Caco-2 (cell line): ENCODE results near the gene UPK1A. TPM values are rescaled to one million over a fixed set of nuclear protein-coding genes. Genes with fewer than 3 reads are reported as not detected.

ENCODE experiments used
- BruUV-seq: library from RNA; stranded (reverse); fragments of 400-500 nt; replicated peaks from 2 replicates; lab custom pipeline; 2021; lab: Mats Ljungman, UMichigan
- CTCF ChIA-PET: fragments of 300-600 bp; sonication (Branson Sonifier 250); formaldehyde crosslinking; loops from one replicate; lab custom pipeline; 2022; ENCODE audit warnings: antibody characterized with exemption; lab: Charles Lee
- POLR2A ChIA-PET: fragments of 300-600 bp; sonication (Branson Sonifier 250); formaldehyde crosslinking; loops from one replicate; lab custom pipeline; 2022; ENCODE audit warnings: antibody characterized with exemption; lab: Charles Lee
- DNase-seq, 2 experiments: peaks; one replicate each; pipeline versions ENCODE4 v3.0.0 to v3.0.0-alpha.2; 2020 to 2022
- H3K27me3 ChIP-seq: replicated peaks from 2 replicates; pipeline ENCODE4 v1.6.0; 2011; ENCODE audit warnings: low read length; ENCODE audit not compliant: control insufficient read depth, insufficient read depth
- H3K36me3 ChIP-seq: 2 replicates; pipeline ENCODE4 v1.5.1; 2011; ENCODE audit warnings: low read length; ENCODE audit not compliant: control insufficient read depth, insufficient read depth
- H3K4me1 ChIP-seq: fragments of 250-450 bp; sonication (Bioruptor Pico); 2 replicates; pipeline ENCODE4 v1.5.1; 2020; ENCODE audit warnings: mild to moderate bottlenecking
- H3K4me3 ChIP-seq: 2 replicates; pipeline ENCODE4 v1.5.1; 2011; ENCODE audit warnings: low read depth, mild to moderate bottlenecking, control low read depth, low read length
- H3K9me3 ChIP-seq: fragments of 250-450 bp; sonication (Bioruptor Pico); 2 replicates; pipeline ENCODE4 v1.5.1; 2020; ENCODE audit warnings: mild to moderate bottlenecking, moderate library complexity
- H3K27ac Mint-ChIP-seq: one replicate; pipeline ENCODE4 v1.8.0; 2022; ENCODE audit warnings: mixed read lengths; ENCODE audit not compliant: unreplicated experiment
- H3K27me3 Mint-ChIP-seq: one replicate; pipeline ENCODE4 v1.8.0; 2022; ENCODE audit warnings: mixed read lengths; ENCODE audit not compliant: insufficient read depth, unreplicated experiment
- H3K36me3 Mint-ChIP-seq: one replicate; pipeline ENCODE4 v1.8.0; 2022; ENCODE audit warnings: mild to moderate bottlenecking, mixed read lengths; ENCODE audit not compliant: insufficient read depth, unreplicated experiment
- H3K4me1 Mint-ChIP-seq: one replicate; pipeline ENCODE4 v1.8.0; 2022; ENCODE audit warnings: low read depth, mixed read lengths; ENCODE audit not compliant: unreplicated experiment
- H3K4me3 Mint-ChIP-seq: one replicate; pipeline ENCODE4 v1.8.0; 2022; ENCODE audit warnings: mild to moderate bottlenecking, moderate library complexity, mixed read lengths; ENCODE audit not compliant: unreplicated experiment
- H3K9me3 Mint-ChIP-seq: one replicate; pipeline ENCODE4 v1.8.0; 2022; ENCODE audit warnings: mixed read lengths; ENCODE audit not compliant: unreplicated experiment
- intact Hi-C: fragments of 100-400 bp; cut with micrococcal nuclease; formaldehyde crosslinking; loops from one replicate; pipeline ENCODE4 v1.10.0; 2022; ENCODE audit not compliant: unreplicated experiment
- total RNA-seq: library from RNA; stranded (reverse); gene quantifications from 2 replicates; pipeline ENCODE4 v1.2.3, GENCODE V29; 2022
- TF ChIP-seq, protein P1 (sequence below), 2 experiments: fragments of 200-600 bp in 1 of 2; IDR thresholded peaks; 1 replicate in 1 of 2; 2 replicates in 1 of 2; pipeline versions ENCODE4 v1.5.1 to v1.8.0; 2011 to 2022; ENCODE audit warnings: antibody characterized with exemption in 1 of 2, control low read depth in 1 of 2, inconsistent platforms in 1 of 2, low read depth in 1 of 2, low read length in 1 of 2, mild to moderate bottlenecking in 1 of 2, moderate library complexity in 1 of 2; ENCODE audit not compliant: insufficient read depth in 1 of 2, severe bottlenecking in 1 of 2, unreplicated experiment in 1 of 2

Gene UPK1A
- total RNA-seq, 1 experiment from 2014 or later: not detected

DNA sequence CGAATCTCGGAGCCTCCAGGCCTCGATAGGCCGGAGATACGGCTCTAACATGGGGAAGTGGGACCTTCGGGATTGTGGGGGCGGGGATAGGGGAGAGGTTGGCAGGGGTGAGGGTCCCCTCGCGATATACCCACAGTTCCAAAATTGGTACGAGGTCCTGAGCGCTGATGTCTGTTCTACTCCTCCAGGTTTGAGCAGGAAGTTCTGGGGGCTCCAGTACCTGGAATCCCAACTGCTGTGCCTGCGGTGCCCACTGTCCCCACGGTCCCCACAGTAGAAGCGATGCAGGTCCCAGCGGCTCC, 37.0 kb upstream of the UPK1A start:
- intact Hi-C loops: loop anchor here (5.0 kb wide), 1 partner anchor 82 kb away; the partner anchor contains the start of gene TMEM147
- ChIA-PET POLR2A (interaction anchor here (1.0 kb wide), 1 partner anchor 19 kb away, joined by 3 read pairs; the partner anchor contains the start of gene COX6B1), CTCF (no interaction called here)
- Histone ChIP-seq H3K4me3 (peak overlapping the region; percentile 90), H3K36me3 (peaks cover 6% of the 10 kb centered on the region), H3K27me3 (no peaks in the 10 kb centered on the region), H3K4me1 (no peaks in the 10 kb centered on the region), H3K9me3 (no peaks in the 10 kb centered on the region)
- H3K27ac Mint-ChIP-seq: peak overlapping the region; percentile 100
- peak overlapping the region; percentile 100 for H3K4me3 Mint-ChIP-seq
- peaks cover 7% of the 10 kb centered on the region for H3K4me1 Mint-ChIP-seq
- no peak for DNase-seq
- TSS peak; percentile 65 for BruUV-seq
- H3K36me3 Mint-ChIP-seq: peaks cover 64% of the 10 kb centered on the region
- H3K9me3 Mint-ChIP-seq: no peaks in the 10 kb centered on the region
- H3K27me3 Mint-ChIP-seq: no peaks in the 10 kb centered on the region
- TF ChIP-seq, protein P1, sequence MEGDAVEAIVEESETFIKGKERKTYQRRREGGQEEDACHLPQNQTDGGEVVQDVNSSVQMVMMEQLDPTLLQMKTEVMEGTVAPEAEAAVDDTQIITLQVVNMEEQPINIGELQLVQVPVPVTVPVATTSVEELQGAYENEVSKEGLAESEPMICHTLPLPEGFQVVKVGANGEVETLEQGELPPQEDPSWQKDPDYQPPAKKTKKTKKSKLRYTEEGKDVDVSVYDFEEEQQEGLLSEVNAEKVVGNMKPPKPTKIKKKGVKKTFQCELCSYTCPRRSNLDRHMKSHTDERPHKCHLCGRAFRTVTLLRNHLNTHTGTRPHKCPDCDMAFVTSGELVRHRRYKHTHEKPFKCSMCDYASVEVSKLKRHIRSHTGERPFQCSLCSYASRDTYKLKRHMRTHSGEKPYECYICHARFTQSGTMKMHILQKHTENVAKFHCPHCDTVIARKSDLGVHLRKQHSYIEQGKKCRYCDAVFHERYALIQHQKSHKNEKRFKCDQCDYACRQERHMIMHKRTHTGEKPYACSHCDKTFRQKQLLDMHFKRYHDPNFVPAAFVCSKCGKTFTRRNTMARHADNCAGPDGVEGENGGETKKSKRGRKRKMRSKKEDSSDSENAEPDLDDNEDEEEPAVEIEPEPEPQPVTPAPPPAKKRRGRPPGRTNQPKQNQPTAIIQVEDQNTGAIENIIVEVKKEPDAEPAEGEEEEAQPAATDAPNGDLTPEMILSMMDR (IDR thresholded peaks at IDR 0.05; ENCODE audit: insufficient read depth in 1 of 2, low read depth in 1 of 2, low read length in 1 of 2, severe bottlenecking in 1 of 2, unreplicated experiment in 1 of 2): no peak

DNA sequence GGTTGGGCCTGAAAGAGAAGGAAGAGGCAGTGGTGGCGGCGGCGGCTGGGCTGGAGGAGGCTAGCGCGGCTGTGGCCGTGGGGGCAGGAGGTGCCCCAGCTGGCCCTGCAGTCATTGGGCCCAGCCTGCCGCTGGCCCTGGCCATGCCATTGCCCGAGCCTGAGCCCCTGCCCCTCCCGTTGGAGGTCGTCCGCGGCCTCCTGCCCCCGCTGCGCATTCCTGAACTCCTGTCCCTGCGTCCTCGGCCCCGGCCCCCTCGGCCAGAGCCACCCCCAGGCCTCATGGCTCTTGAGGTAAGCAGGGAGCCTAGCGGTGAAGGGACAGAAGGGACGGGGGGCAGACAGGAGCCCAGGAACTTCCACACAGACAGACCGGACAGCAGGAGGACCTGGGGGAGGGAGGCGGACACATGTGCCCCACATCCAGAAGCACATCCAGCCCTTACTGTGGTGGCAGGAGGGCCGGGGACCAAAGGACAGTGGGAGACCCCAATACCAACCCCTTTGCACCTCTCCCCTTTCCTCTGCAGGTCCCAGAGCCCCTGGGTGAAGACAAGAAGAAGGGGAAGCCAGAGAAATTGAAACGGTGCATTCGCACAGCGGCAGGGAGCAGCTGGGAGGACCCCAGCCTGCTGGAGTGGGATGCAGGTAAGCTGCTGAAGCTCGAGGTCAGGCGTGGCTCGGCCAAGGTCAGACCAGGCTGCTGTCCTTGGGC, 32.4 kb upstream of the UPK1A start:
- TF ChIP-seq, protein P1 (IDR thresholded peaks at IDR 0.05; ENCODE audit: insufficient read depth in 1 of 2, low read depth in 1 of 2, low read length in 1 of 2, severe bottlenecking in 1 of 2, unreplicated experiment in 1 of 2): no peak
- BruUV-seq: no TSS peak
- no peak overlapping the region for H3K4me3 Mint-ChIP-seq
- DNase-seq: no peak
- H3K4me3 ChIP-seq: no peak overlapping the region
- H3K9me3 Mint-ChIP-seq: no peaks in the 10 kb centered on the region
- no peaks in the 10 kb centered on the region for H3K27me3 Mint-ChIP-seq
- POLR2A ChIA-PET: no interaction called here
- H3K27ac Mint-ChIP-seq: no peak overlapping the region
- peaks cover 7% of the 10 kb centered on the region for H3K4me1 Mint-ChIP-seq
- no peaks in the 10 kb centered on the region for H3K4me1 ChIP-seq
- peaks cover 80% of the 10 kb centered on the region for H3K36me3 Mint-ChIP-seq
- no peaks in the 10 kb centered on the region for H3K9me3 ChIP-seq
- CTCF ChIA-PET: no interaction called here
- intact Hi-C loops: no loop called here
- peaks cover 6% of the 10 kb centered on the region for H3K36me3 ChIP-seq
- H3K27me3 ChIP-seq: no peaks in the 10 kb centered on the region

DNA sequence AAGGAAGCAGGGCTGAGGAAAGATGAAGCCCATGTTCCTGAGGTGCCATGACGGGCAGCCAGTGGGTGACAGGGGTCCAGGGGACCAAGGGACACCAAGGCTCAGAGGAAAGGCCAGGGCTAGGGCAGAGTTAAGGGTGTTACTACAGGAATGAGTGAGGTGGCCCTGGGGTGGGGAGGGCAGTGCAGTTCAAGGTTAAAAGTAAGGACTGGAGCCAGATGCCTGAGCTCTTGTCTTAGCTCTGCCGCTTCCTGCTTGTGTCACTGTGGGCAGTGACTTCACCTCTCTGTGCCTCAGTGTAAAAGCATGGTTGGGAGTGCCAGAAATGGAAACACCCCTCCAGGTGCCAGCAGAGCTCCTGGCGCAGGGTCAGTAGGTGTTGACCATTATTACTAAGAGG, 29.7 kb upstream of the UPK1A start:
- no peaks in the 10 kb centered on the region for H3K27me3 Mint-ChIP-seq
- no peak for DNase-seq
- POLR2A ChIA-PET: interaction anchor here (0.5 kb wide), 1 partner anchor 101 kb away, joined by 7 read pairs; no protein-coding TSS in a partner anchor
- CTCF ChIA-PET: no interaction called here
- H3K27ac Mint-ChIP-seq: no peak overlapping the region
- intact Hi-C loops: no loop called here
- Histone ChIP-seq H3K36me3 (peaks cover 3% of the 10 kb centered on the region; the same call in 1 of the 2 replicates), H3K9me3 (no peaks in the 10 kb centered on the region), H3K4me1 (no peaks in the 10 kb centered on the region), H3K27me3 (no peaks in the 10 kb centered on the region), H3K4me3 (no peak overlapping the region)
- H3K4me1 Mint-ChIP-seq: no peaks in the 10 kb centered on the region
- no peaks in the 10 kb centered on the region for H3K9me3 Mint-ChIP-seq
- H3K36me3 Mint-ChIP-seq: peaks cover 58% of the 10 kb centered on the region
- BruUV-seq: no TSS peak
- H3K4me3 Mint-ChIP-seq: no peak overlapping the region
- TF ChIP-seq, protein P1 (IDR thresholded peaks at IDR 0.05; ENCODE audit: insufficient read depth in 1 of 2, low read depth in 1 of 2, low read length in 1 of 2, severe bottlenecking in 1 of 2, unreplicated experiment in 1 of 2): no peak
